Erythroblast (primary cell): ENCODE measurements around the gene OSER1.
A peak's percentile ranks its signal among the peaks of the same experiment; 100 is the strongest.

Experiments used
- GATA1 ChIP-seq: IDR thresholded peaks from 2 replicates; pipeline ENCODE4 v1.6.1; 2011; ENCODE audit warnings: low read depth, mild to moderate bottlenecking, control low read depth, low read length, moderate library complexity
- POLR2A ChIP-seq: IDR thresholded peaks from 2 replicates; pipeline ENCODE4 v1.6.1; 2011; ENCODE audit warnings: mild to moderate bottlenecking, low read length

- TF ChIP-seq POLR2A (peak; percentile 65), GATA1 (no peak)
These were observed 837 bp upstream of the OSER1 start for GRCh38 chr20:44211177-44212039.
